ENCODE data around the gene RNU11. TPM values are rescaled to one million over a fixed set of nuclear protein-coding genes. Genes with fewer than 3 reads are reported as not detected.
"Not testable (repeated sequence)": the region's sequence is repeated elsewhere in the genome, so short reads cannot be mapped to it uniquely, and the experiment has no call there.

Gene RNU11
- total RNA-seq, 1 donor from 2014 or later, result not detected

- H3K4me1 ChIP-seq, result peaks cover 24% of the 10 kb centered on the region
- H3K36me3 ChIP-seq, result no peaks in the 10 kb centered on the region
- no peak for TF ChIP-seq CTCF (IDR thresholded peaks at IDR 0.05; ENCODE audit: borderline replicate concordance)
- H3K27me3 ChIP-seq (ENCODE audit: low read depth), result no peaks in the 10 kb centered on the region
- intact Hi-C loops (cut with micrococcal nuclease), result no loop called here
- no peak for DNase-seq
- no peak overlapping the region for H3K4me3 ChIP-seq
- no peaks in the 10 kb centered on the region for H3K9me3 ChIP-seq (replicated peaks)
- H3K27ac ChIP-seq (replicated peaks), result no peak overlapping the region
Measured at GRCh38 chr1:28666806-28667205, 18.4 kb downstream of the RNU11 start.

GRCh38 chr1:28668191-28668955 is 20.0 kb downstream of the RNU11 start, which contains the start of gene GMEB1:
Gene GMEB1, plus strand, starts transcription at chr1:28668784. Its CDS starts 14,829 bp downstream, at chr1:28683613.
- H3K27me3 ChIP-seq (ENCODE audit: low read depth), result no peaks in the 10 kb centered on the region
- peaks cover 24% of the 10 kb centered on the region for H3K4me1 ChIP-seq
- peak within 1 kb of the TSS; percentile 99 for H3K4me3 ChIP-seq
- intact Hi-C loops (cut with micrococcal nuclease), result no loop called here
- no peak for TF ChIP-seq CTCF (IDR thresholded peaks at IDR 0.05; ENCODE audit: borderline replicate concordance)
- no peaks in the 10 kb centered on the region for H3K36me3 ChIP-seq
- H3K9me3 ChIP-seq (replicated peaks), result no peaks in the 10 kb centered on the region
- H3K27ac ChIP-seq (replicated peaks), result peak within 1 kb of the TSS; percentile 100
- peak; percentile 87 for DNase-seq

- Histone ChIP-seq H3K4me1 (peaks cover 24% of the 10 kb centered on the region), H3K36me3 (no peaks in the 10 kb centered on the region), H3K27me3 (ENCODE audit: low read depth) (no peaks in the 10 kb centered on the region), H3K27ac (replicated peaks) (peak overlapping the region; percentile 100), H3K4me3 (peak overlapping the region; percentile 99), H3K9me3 (replicated peaks) (no peaks in the 10 kb centered on the region)
- intact Hi-C loops (cut with micrococcal nuclease), result no loop called here
- TF ChIP-seq CTCF (IDR thresholded peaks at IDR 0.05; ENCODE audit: borderline replicate concordance), result no peak
- peak; percentile 72 for DNase-seq
Measured at GRCh38 chr1:28668956-28669723, 20.7 kb downstream of the RNU11 start.

GRCh38 chr1:28671254-28671780 is 22.9 kb downstream of the RNU11 start:
- intact Hi-C loops (cut with micrococcal nuclease), result no loop called here
- Histone ChIP-seq H3K36me3 (no peaks in the 10 kb centered on the region), H3K4me3 (no peak overlapping the region), H3K9me3 (replicated peaks) (no peaks in the 10 kb centered on the region), H3K27ac (replicated peaks) (no peak overlapping the region), H3K4me1 (peaks cover 31% of the 10 kb centered on the region), H3K27me3 (ENCODE audit: low read depth) (no peaks in the 10 kb centered on the region)
- TF ChIP-seq CTCF (IDR thresholded peaks at IDR 0.05; ENCODE audit: borderline replicate concordance), result no peak
- no peak for DNase-seq

- H3K36me3 ChIP-seq; DNase-seq; intact Hi-C loops (cut with micrococcal nuclease); H3K27me3 ChIP-seq (ENCODE audit: low read depth); H3K9me3 ChIP-seq (replicated peaks); H3K4me3 ChIP-seq; H3K27ac ChIP-seq (replicated peaks): not testable (repeated sequence)
- H3K4me1 ChIP-seq, result peaks cover 25% of the 10 kb centered on the region
Measured at GRCh38 chr1:28672971-28673370, 24.6 kb downstream of the RNU11 start.

Measured in left ventricle myocardium inferior (tissue), 1 donor.